ENCODE data around the gene SF3B4. TPM values are rescaled to one million over a fixed set of nuclear protein-coding genes. Genes with fewer than 3 reads are reported as not detected.

SF3B4 gene
- total and polyA plus RNA-seq, 2 of the 4 experiments (the other 2 are of a cell fraction): 6.6 to 64.4 TPM

GRCh38 chr1:149923626-149924025 lies 4.0 kb downstream of the SF3B4 start:
- dilution Hi-C loops (cut with HindIII; ENCODE audit: low sequenced_read_pairs, unreplicated experiment): no loop called here
- 90% methylated on average over 5 of the region's 10 CpGs; no CpG with 5 or more reads in 1 of the 2 experiments for WGBS, 2 experiments (ENCODE audit: extremely low coverage in 2 of 2, insufficient read length in 1 of 2)
- H3K9ac ChIP-seq (ENCODE audit: low read depth, low read length): no peak overlapping the region

More at GRCh38 chr1:149923626-149924025, 4.0 kb downstream of the SF3B4 start:
- Histone ChIP-seq H3K36me3 (ENCODE audit: control insufficient read depth, insufficient read depth, low read length) (peaks cover 28% of the 10 kb centered on the region), H4K91ac (ENCODE audit: insufficient read depth, low read depth, low read length) (no peak overlapping the region), H2BK20ac (ENCODE audit: low read depth, low read length) (no peak overlapping the region), H2BK5ac (ENCODE audit: low read depth, low read length, poor library complexity, severe bottlenecking) (no peak overlapping the region), H3K18ac (ENCODE audit: low read depth, low read length) (no peak overlapping the region), H3K23ac (ENCODE audit: low read depth, low read length) (no peak overlapping the region), H4K8ac (ENCODE audit: low read depth in 2 of 2, low read length in 2 of 2) (no peak overlapping the region), H3K4me2 (ENCODE audit: low read depth, low read length) (no peak overlapping the region), H2BK120ac (ENCODE audit: low read depth, low read length) (no peak overlapping the region), H3K4me1 (ENCODE audit: control insufficient read depth, insufficient read depth, low read length) (peaks cover 3% of the 10 kb centered on the region), H3K4me3 (ENCODE audit: insufficient read depth, low read depth, low read length) (no peak overlapping the region), H3K27ac (ENCODE audit: insufficient read depth, low read length) (no peak overlapping the region), H3K9me1 (ENCODE audit: insufficient read depth, low read length) (peaks cover 5% of the 10 kb centered on the region; the same call in 1 of the 2 replicates), H3K56ac (ENCODE audit: extremely low read depth, insufficient read depth, low read length) (no peak overlapping the region), H2AK5ac (ENCODE audit: low read depth, low read length) (no peak overlapping the region), H3K4ac (ENCODE audit: low read depth, low read length) (no peak overlapping the region), H2BK15ac (ENCODE audit: low read depth, low read length) (no peak overlapping the region), H3K9me3 (ENCODE audit: control insufficient read depth, insufficient read depth, low read length) (no peaks in the 10 kb centered on the region), H2AFZ (replicated peaks; ENCODE audit: low read length, poor library complexity) (no peak overlapping the region), H3K27me3 (ENCODE audit: control insufficient read depth, insufficient read depth, low read length) (no peaks in the 10 kb centered on the region), H3K79me1 (ENCODE audit: low read depth in 1 of 2, low read length in 2 of 2) (peaks cover 22 to 45% of the 10 kb centered on the region in 2 experiments), H2AK9ac (replicated peaks; ENCODE audit: low read depth, low read length, poor library complexity) (no peak overlapping the region), H3K14ac (replicated peaks; ENCODE audit: low read depth, low read length) (no peak overlapping the region), H4K5ac (ENCODE audit: low read depth, low read length) (no peak overlapping the region), H4K20me1 (ENCODE audit: insufficient read depth, low read length) (peaks cover 8% of the 10 kb centered on the region; the same call in 1 of the 2 replicates)
- in situ Hi-C loops (cut with MboI; ENCODE audit: low sequenced_read_pairs): no loop called here
- DNase-seq (no peak), ATAC-seq (ENCODE audit: low read depth) (no peak)
- intact Hi-C loops (cut with micrococcal nuclease): no loop called here
- TF ChIP-seq MAFK (IDR thresholded peaks at IDR 0.05; ENCODE audit: low read depth, low read length) (no peak), MAZ (IDR thresholded peaks at IDR 0.05; ENCODE audit: borderline replicate concordance, low read depth, low read length) (no peak), FOS (IDR thresholded peaks at IDR 0.05; ENCODE audit: low read depth, low read length) (no peak), RCOR1 (IDR thresholded peaks at IDR 0.05; ENCODE audit: insufficient replicate concordance, low read length) (no peak), SMC3 (IDR thresholded peaks at IDR 0.05; ENCODE audit: low read depth, low read length) (no peak)
- TF ChIP-seq, protein P1, sequence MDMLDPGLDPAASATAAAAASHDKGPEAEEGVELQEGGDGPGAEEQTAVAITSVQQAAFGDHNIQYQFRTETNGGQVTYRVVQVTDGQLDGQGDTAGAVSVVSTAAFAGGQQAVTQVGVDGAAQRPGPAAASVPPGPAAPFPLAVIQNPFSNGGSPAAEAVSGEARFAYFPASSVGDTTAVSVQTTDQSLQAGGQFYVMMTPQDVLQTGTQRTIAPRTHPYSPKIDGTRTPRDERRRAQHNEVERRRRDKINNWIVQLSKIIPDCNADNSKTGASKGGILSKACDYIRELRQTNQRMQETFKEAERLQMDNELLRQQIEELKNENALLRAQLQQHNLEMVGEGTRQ (IDR thresholded peaks at IDR 0.05; ENCODE audit: low read depth, low read length): no peak
- no TSS peak for BruUV-seq (replicated peaks)
- CTCF ChIA-PET: no interaction called here
- POLR2A ChIA-PET (ENCODE audit: unreplicated experiment): no interaction called here
